ENCODE results near the gene PPP2R3A. TPM values are rescaled to one million over a fixed set of nuclear protein-coding genes. Genes with fewer than 3 reads are reported as not detected.

Gene PPP2R3A
- total and polyA plus RNA-seq, 2 of the 13 experiments (the other 11 are each of a cell fraction or from before 2014, with no cell fraction given), result 0.07 to 0.12 TPM

- TF ChIP-seq KMT2B (CRISPR knock-in tag; IDR thresholded peaks at IDR 0.05) (no peak), SAFB2 (CRISPR knock-in tag; IDR thresholded peaks at IDR 0.05; ENCODE audit: borderline replicate concordance, low read depth) (no peak), NR2F6 (IDR thresholded peaks at IDR 0.05) (no peak), NR2F6 (CRISPR knock-in tag; IDR thresholded peaks at IDR 0.05) (0 out of 2 replicates have a peak, but pooled peaks have one; percentile 4), ZNF646 (CRISPR knock-in tag; IDR thresholded peaks at IDR 0.05) (peak; percentile 47; the same call in 1 of the 2 replicates), SSRP1 (CRISPR knock-in tag; IDR thresholded peaks at IDR 0.05) (no peak)
Observed at GRCh38 chr3:136152963-136153362, 187.4 kb downstream of the PPP2R3A start (continued).

- ChIA-PET POLR2A (no interaction called here), CTCF (ENCODE audit: low intra/inter-chr PET ratio, low total read pairs) (no interaction called here)
- Histone ChIP-seq H3K9me3 (ENCODE audit: low read length) (no peaks in the 10 kb centered on the region), H2AFZ (ENCODE audit: low read length) (no peak overlapping the region), H3K4me3 (replicated peaks in 1 of 3; ENCODE audit: insufficient read depth in 1 of 3, low read depth in 2 of 3, low read length in 3 of 3) (no peak overlapping the region), H3K4me1 (ENCODE audit: insufficient read depth, low read length) (peaks cover 7% of the 10 kb centered on the region), H3K36me3 (replicated peaks in 1 of 2; ENCODE audit: control insufficient read depth in 1 of 2, insufficient read depth in 2 of 2, low read length in 2 of 2) (no peaks in the 10 kb centered on the region), H3K9ac (ENCODE audit: insufficient read depth, low read depth, low read length) (no peak overlapping the region), H3K79me2 (ENCODE audit: insufficient read depth, low read length) (peaks cover 93% of the 10 kb centered on the region), H3K27me3 (ENCODE audit: control insufficient read depth in 1 of 2, insufficient read depth in 2 of 2, low read length in 2 of 2) (no peaks in the 10 kb centered on the region), H3K4me2 (ENCODE audit: low read depth, low read length) (no peak overlapping the region), H3K27ac (ENCODE audit: extremely low read length, insufficient read depth, low read length) (no peak overlapping the region), H4K20me1 (ENCODE audit: insufficient read depth, low read length) (peaks cover 57% of the 10 kb centered on the region)
- FAIRE-seq, result no peak
- DNase-seq (ENCODE audit: low spot score), result no peak
- TF ChIP-seq HOXA9 (CRISPR knock-in tag; IDR thresholded peaks at IDR 0.05; ENCODE audit: borderline replicate concordance) (no peak), ZNF709 (CRISPR knock-in tag; IDR thresholded peaks at IDR 0.05) (no peak), CEBPB (IDR thresholded peaks at IDR 0.05; ENCODE audit: borderline replicate concordance, low read depth, low read length) (peak; percentile 20; the same call in 1 of the 2 replicates)
- no peak for ATAC-seq
- no TSS peak for BruUV-seq (replicated peaks)
- intact Hi-C loops (cut with micrococcal nuclease; ENCODE audit: unreplicated experiment), result no loop called here
- in situ Hi-C loops (cut with HindIII; ENCODE audit: extremely low pct_ligation_motif_present, low pct_unique_long_range_greater_than_20kb), result no loop called here
Observed at GRCh38 chr3:136161516-136161915, 196.0 kb downstream of the PPP2R3A start.

Data from HepG2 (cell line).